HG03432 (cell line): ENCODE results near the gene PDE6A.
A peak's percentile ranks its signal among the peaks of the same experiment; 100 is the strongest.
"Not testable (repeated sequence)": the region's sequence is repeated elsewhere in the genome, so short reads cannot be mapped to it uniquely, and the experiment has no call there.

Source experiments
- ATAC-seq: cut with Tn5 transposase; IDR thresholded peaks from one replicate; pipeline ENCODE4 v1.9.1; 2021; ENCODE audit warnings: mild to moderate bottlenecking, moderate library complexity; ENCODE audit not compliant: unreplicated experiment

Gene PDE6A

GRCh38 chr5:149869411-149869821, 75.2 kb downstream of the PDE6A start:
- no peak for ATAC-seq

- ATAC-seq: no peak
Observed at GRCh38 chr5:149865746-149866145, 78.8 kb downstream of the PDE6A start.

- no peak for ATAC-seq
Observed at GRCh38 chr5:149863830-149864229, 80.8 kb downstream of the PDE6A start.

GRCh38 chr5:149863176-149863575, 81.4 kb downstream of the PDE6A start:
- ATAC-seq: no peak

GRCh38 chr5:149860801-149861322, 83.7 kb downstream of the PDE6A start:
- ATAC-seq: peak; percentile 79

- ATAC-seq: no peak
Observed at GRCh38 chr5:149859746-149860145, 84.8 kb downstream of the PDE6A start.

- ATAC-seq: not testable (repeated sequence)
Observed at GRCh38 chr5:149858481-149858880, 86.1 kb downstream of the PDE6A start.

GRCh38 chr5:149857499-149857898, 87.1 kb downstream of the PDE6A start:
- ATAC-seq: no peak

- ATAC-seq: no peak
Observed at GRCh38 chr5:149855366-149855765, 89.2 kb downstream of the PDE6A start.

- no peak for ATAC-seq
Observed at GRCh38 chr5:149854866-149855265, 89.7 kb downstream of the PDE6A start.

- ATAC-seq: no peak
Observed at GRCh38 chr5:149853701-149854100, 90.9 kb downstream of the PDE6A start.

GRCh38 chr5:149853331-149853648, 91.3 kb downstream of the PDE6A start:
- ATAC-seq: peak; percentile 6

GRCh38 chr5:149852641-149853330, 91.8 kb downstream of the PDE6A start:
- peak; percentile 60 for ATAC-seq

- no peak for ATAC-seq
Observed at GRCh38 chr5:149851211-149851610, 93.4 kb downstream of the PDE6A start.

GRCh38 chr5:149849966-149850910, 94.4 kb downstream of the PDE6A start:
- ATAC-seq: no peak

- ATAC-seq: no peak
Observed at GRCh38 chr5:149849280-149849965, 95.2 kb downstream of the PDE6A start.

GRCh38 chr5:149847611-149848010, 97.0 kb downstream of the PDE6A start:
- ATAC-seq: no peak

- ATAC-seq: no peak
Observed at GRCh38 chr5:149846021-149846420, 98.6 kb downstream of the PDE6A start.

GRCh38 chr5:149845601-149846000, 99.0 kb downstream of the PDE6A start:
- ATAC-seq: no peak

GRCh38 chr5:149841851-149842793, 102.5 kb downstream of the PDE6A start:
- no peak for ATAC-seq
